OCI-LY7 (cell line): ENCODE measurements around the gene KRT24.

Experiments
- CTCF ChIP-seq: fragments of 200-600 bp; sonication (generic); conservative IDR thresholded peaks from 2 replicates; pipeline ENCODE4 v1.5.1; 2014; ENCODE audit warnings: mild to moderate bottlenecking, antibody characterized with exemption, low read length, moderate library complexity, mixed read lengths
- EZH2phosphoT487 ChIP-seq: fragments of 200-600 bp; sonication (generic); IDR thresholded peaks from 2 replicates; pipeline ENCODE4 v1.6.1; 2018; ENCODE audit warnings: low read depth, borderline replicate concordance, mild to moderate bottlenecking, mixed run types, antibody characterized with exemption, low read length, moderate library complexity, mixed read lengths

GRCh38 chr17:40717776-40718175 lies 14.2 kb upstream of the KRT24 start:
- TF ChIP-seq CTCF, result no peak
- TF ChIP-seq EZH2phosphoT487, result no peak
